Activated naive CD8-positive, alpha-beta T cell treated with anti-CD3 and anti-CD28 coated beads for 36 hours (primary cell): ENCODE measurements around the gene TBPL2. TPM values are rescaled to one million over a fixed set of nuclear protein-coding genes. Genes with fewer than 3 reads are reported as not detected.

Source experiments
- DNase-seq: peaks from one replicate; pipeline ENCODE4 v3.0.0; 2021
- H3K27ac Mint-ChIP-seq: one replicate; pipeline ENCODE4 v1.8.0; 2022; ENCODE audit warnings: mild to moderate bottlenecking, moderate library complexity, mixed read lengths
- H3K27me3 Mint-ChIP-seq: one replicate; pipeline ENCODE4 v1.8.0; 2022; ENCODE audit warnings: mild to moderate bottlenecking, mixed read lengths
- H3K36me3 Mint-ChIP-seq: one replicate; pipeline ENCODE4 v1.8.0; 2021; ENCODE audit warnings: mild to moderate bottlenecking, mixed read lengths
- H3K4me1 Mint-ChIP-seq: one replicate; pipeline ENCODE4 v1.8.0; 2021; ENCODE audit warnings: mixed read lengths
- H3K4me3 Mint-ChIP-seq: one replicate; pipeline ENCODE4 v1.8.0; 2022; ENCODE audit warnings: mild to moderate bottlenecking, moderate library complexity, mixed read lengths
- H3K9me3 Mint-ChIP-seq: one replicate; pipeline ENCODE4 v1.8.0; 2022; ENCODE audit warnings: mixed read lengths
- total RNA-seq, 2 experiments: library from RNA; stranded (reverse); gene quantifications; one replicate each; pipeline ENCODE4 v1.2.3, GENCODE V29; 2021

The TBPL2 gene
- total RNA-seq, 2 experiments from 2014 or later, result not detected

GRCh38 chr14:55450987-55451386 is 10.6 kb upstream of the TBPL2 start:
- Mint-ChIP-seq H3K9me3 (no peaks in the 10 kb centered on the region), H3K27ac (no peak overlapping the region), H3K36me3 (no peaks in the 10 kb centered on the region), H3K4me3 (no peak overlapping the region), H3K4me1 (peaks cover 3% of the 10 kb centered on the region), H3K27me3 (peaks cover 4% of the 10 kb centered on the region)
- DNase-seq, result no peak

- Mint-ChIP-seq H3K36me3 (no peaks in the 10 kb centered on the region), H3K27ac (no peak overlapping the region), H3K4me1 (peaks cover 3% of the 10 kb centered on the region), H3K9me3 (no peaks in the 10 kb centered on the region), H3K27me3 (peaks cover 4% of the 10 kb centered on the region), H3K4me3 (no peak overlapping the region)
- no peak for DNase-seq
Observed at GRCh38 chr14:55450539-55450938, 10.1 kb upstream of the TBPL2 start.

GRCh38 chr14:55450124-55450523 is 9.7 kb upstream of the TBPL2 start:
- Mint-ChIP-seq H3K36me3 (no peaks in the 10 kb centered on the region), H3K27me3 (peaks cover under 1% of the 10 kb centered on the region), H3K4me3 (no peak overlapping the region), H3K4me1 (peaks cover 3% of the 10 kb centered on the region), H3K9me3 (no peaks in the 10 kb centered on the region), H3K27ac (no peak overlapping the region)
- DNase-seq, result no peak

GRCh38 chr14:55449116-55449515 is 8.7 kb upstream of the TBPL2 start:
- Mint-ChIP-seq H3K4me3 (no peak overlapping the region), H3K9me3 (no peaks in the 10 kb centered on the region), H3K4me1 (peaks cover 3% of the 10 kb centered on the region)

GRCh38 chr14:55448141-55448614 is 7.8 kb upstream of the TBPL2 start:
- Mint-ChIP-seq H3K27me3 (no peaks in the 10 kb centered on the region), H3K36me3 (no peaks in the 10 kb centered on the region), H3K27ac (no peak overlapping the region), H3K9me3 (no peaks in the 10 kb centered on the region), H3K4me1 (peaks cover 3% of the 10 kb centered on the region), H3K4me3 (no peak overlapping the region)
- DNase-seq, result no peak

More at GRCh38 chr14:55449116-55449515, 8.7 kb upstream of the TBPL2 start:
- Mint-ChIP-seq H3K27ac (no peak overlapping the region), H3K27me3 (no peaks in the 10 kb centered on the region), H3K36me3 (no peaks in the 10 kb centered on the region)
- no peak for DNase-seq

GRCh38 chr14:55446833-55447232 is 6.4 kb upstream of the TBPL2 start:
- no peaks in the 10 kb centered on the region for H3K9me3 Mint-ChIP-seq
- H3K4me1 Mint-ChIP-seq, result peaks cover 3% of the 10 kb centered on the region
- no peak overlapping the region for H3K4me3 Mint-ChIP-seq
- no peaks in the 10 kb centered on the region for H3K27me3 Mint-ChIP-seq
- no peak for DNase-seq
- no peaks in the 10 kb centered on the region for H3K36me3 Mint-ChIP-seq
- no peak overlapping the region for H3K27ac Mint-ChIP-seq

- no peak overlapping the region for H3K4me3 Mint-ChIP-seq
- H3K9me3 Mint-ChIP-seq, result no peaks in the 10 kb centered on the region
- DNase-seq, result peak; percentile 30
- H3K4me1 Mint-ChIP-seq, result peaks cover 3% of the 10 kb centered on the region
- no peaks in the 10 kb centered on the region for H3K27me3 Mint-ChIP-seq
- no peak overlapping the region for H3K27ac Mint-ChIP-seq
- no peaks in the 10 kb centered on the region for H3K36me3 Mint-ChIP-seq
Observed at GRCh38 chr14:55446127-55446736, 5.8 kb upstream of the TBPL2 start.

GRCh38 chr14:55441286-55441685 is 870 bp upstream of the TBPL2 start:
- H3K9me3 Mint-ChIP-seq, result no peaks in the 10 kb centered on the region
- H3K27ac Mint-ChIP-seq, result no peak overlapping the region
- DNase-seq, result no peak
- no peak overlapping the region for H3K4me3 Mint-ChIP-seq
- H3K27me3 Mint-ChIP-seq, result no peaks in the 10 kb centered on the region
- peaks cover 3% of the 10 kb centered on the region for H3K4me1 Mint-ChIP-seq
- no peaks in the 10 kb centered on the region for H3K36me3 Mint-ChIP-seq

GRCh38 chr14:55438066-55438683 is 2.2 kb downstream of the TBPL2 start:
- H3K4me1 Mint-ChIP-seq, result peaks cover 16% of the 10 kb centered on the region
- no peak overlapping the region for H3K4me3 Mint-ChIP-seq
- H3K27ac Mint-ChIP-seq, result no peak overlapping the region
- no peaks in the 10 kb centered on the region for H3K9me3 Mint-ChIP-seq
- H3K27me3 Mint-ChIP-seq, result no peaks in the 10 kb centered on the region
- no peak for DNase-seq
- H3K36me3 Mint-ChIP-seq, result no peaks in the 10 kb centered on the region

- no peaks in the 10 kb centered on the region for H3K9me3 Mint-ChIP-seq
- no peak overlapping the region for H3K27ac Mint-ChIP-seq
- no peaks in the 10 kb centered on the region for H3K36me3 Mint-ChIP-seq
- DNase-seq, result no peak
- H3K27me3 Mint-ChIP-seq, result no peaks in the 10 kb centered on the region
- no peak overlapping the region for H3K4me3 Mint-ChIP-seq
- peaks cover 16% of the 10 kb centered on the region for H3K4me1 Mint-ChIP-seq
Observed at GRCh38 chr14:55436931-55437330, 3.5 kb downstream of the TBPL2 start.

- no peak for DNase-seq
- Mint-ChIP-seq H3K9me3 (no peaks in the 10 kb centered on the region), H3K4me3 (no peak overlapping the region), H3K4me1 (peaks cover 16% of the 10 kb centered on the region), H3K27ac (no peak overlapping the region), H3K27me3 (no peaks in the 10 kb centered on the region), H3K36me3 (no peaks in the 10 kb centered on the region)
Observed at GRCh38 chr14:55436519-55436918, 3.9 kb downstream of the TBPL2 start.

GRCh38 chr14:55434805-55435174 is 5.6 kb downstream of the TBPL2 start:
- peaks cover 22% of the 10 kb centered on the region for H3K4me1 Mint-ChIP-seq
- no peak overlapping the region for H3K4me3 Mint-ChIP-seq
- no peak for DNase-seq
- H3K36me3 Mint-ChIP-seq, result no peaks in the 10 kb centered on the region
- H3K9me3 Mint-ChIP-seq, result no peaks in the 10 kb centered on the region
- no peak overlapping the region for H3K27ac Mint-ChIP-seq
- H3K27me3 Mint-ChIP-seq, result no peaks in the 10 kb centered on the region

- no peaks in the 10 kb centered on the region for H3K9me3 Mint-ChIP-seq
- no peaks in the 10 kb centered on the region for H3K27me3 Mint-ChIP-seq
- no peak for DNase-seq
- H3K4me1 Mint-ChIP-seq, result peaks cover 22% of the 10 kb centered on the region
- peak overlapping the region; percentile 14 for H3K27ac Mint-ChIP-seq
- no peaks in the 10 kb centered on the region for H3K36me3 Mint-ChIP-seq
- no peak overlapping the region for H3K4me3 Mint-ChIP-seq
Observed at GRCh38 chr14:55433880-55434804, 6.3 kb downstream of the TBPL2 start.

GRCh38 chr14:55432628-55433027 is 7.8 kb downstream of the TBPL2 start:
- Mint-ChIP-seq H3K4me1 (peaks cover 22% of the 10 kb centered on the region), H3K27ac (no peak overlapping the region), H3K4me3 (no peak overlapping the region), H3K9me3 (no peaks in the 10 kb centered on the region), H3K36me3 (no peaks in the 10 kb centered on the region), H3K27me3 (no peaks in the 10 kb centered on the region)
- DNase-seq, result no peak

GRCh38 chr14:55430024-55430690 is 10.3 kb downstream of the TBPL2 start:
- Mint-ChIP-seq H3K27ac (no peak overlapping the region), H3K9me3 (no peaks in the 10 kb centered on the region), H3K4me3 (no peak overlapping the region), H3K4me1 (peaks cover 22% of the 10 kb centered on the region), H3K27me3 (no peaks in the 10 kb centered on the region), H3K36me3 (no peaks in the 10 kb centered on the region)
- no peak for DNase-seq
